Suprapubic skin (tissue), 4 donors: ENCODE measurements around the gene DHRS9.

Source experiments
- CTCF ChIP-seq, 2 donors: fragments of 200-600 bp in 1 of 2; fragments of 450-650 bp in 1 of 2; sonication (generic) in 1 of 2; IDR thresholded peaks; one replicate each; pipeline ENCODE4 v1.5.1; 2016 to 2019; ENCODE audit warnings: antibody characterized with exemption in 2 of 2, mild to moderate bottlenecking in 1 of 2, moderate library complexity in 1 of 2
- EP300 ChIP-seq: sonication (generic); formaldehyde crosslinking; IDR thresholded peaks from one replicate; pipeline ENCODE4 v1.6.1; 2017; ENCODE audit warnings: antibody characterized with exemption
- POLR2A ChIP-seq, 2 donors: fragments of 450-650 bp; IDR thresholded peaks; one replicate each; pipeline ENCODE4 v1.6.1; 2017; ENCODE audit warnings: antibody characterized with exemption in 2 of 2, mild to moderate bottlenecking in 2 of 2, moderate library complexity in 2 of 2
- POLR2AphosphoS5 ChIP-seq, 3 donors: sonication (generic); formaldehyde crosslinking; IDR thresholded peaks; one replicate each; pipeline ENCODE4 v1.6.1; 2017; ENCODE audit warnings: antibody characterized with exemption in 3 of 3

GRCh38 chr2:169077674-169078240 lies 8.4 kb downstream of the DHRS9 start:
- TF ChIP-seq CTCF (IDR thresholded peaks at IDR 0.05) (no peak), EP300 (no peak), POLR2AphosphoS5 (IDR thresholded peaks at IDR 0.05) (no peak), POLR2A (IDR thresholded peaks at IDR 0.05) (no peak)
